ENCODE results near the gene ABR. TPM values are rescaled to one million over a fixed set of nuclear protein-coding genes. Genes with fewer than 3 reads are reported as not detected.

Gene ABR
- total RNA-seq, 1 donor from 2014 or later: 110 TPM

DNA sequence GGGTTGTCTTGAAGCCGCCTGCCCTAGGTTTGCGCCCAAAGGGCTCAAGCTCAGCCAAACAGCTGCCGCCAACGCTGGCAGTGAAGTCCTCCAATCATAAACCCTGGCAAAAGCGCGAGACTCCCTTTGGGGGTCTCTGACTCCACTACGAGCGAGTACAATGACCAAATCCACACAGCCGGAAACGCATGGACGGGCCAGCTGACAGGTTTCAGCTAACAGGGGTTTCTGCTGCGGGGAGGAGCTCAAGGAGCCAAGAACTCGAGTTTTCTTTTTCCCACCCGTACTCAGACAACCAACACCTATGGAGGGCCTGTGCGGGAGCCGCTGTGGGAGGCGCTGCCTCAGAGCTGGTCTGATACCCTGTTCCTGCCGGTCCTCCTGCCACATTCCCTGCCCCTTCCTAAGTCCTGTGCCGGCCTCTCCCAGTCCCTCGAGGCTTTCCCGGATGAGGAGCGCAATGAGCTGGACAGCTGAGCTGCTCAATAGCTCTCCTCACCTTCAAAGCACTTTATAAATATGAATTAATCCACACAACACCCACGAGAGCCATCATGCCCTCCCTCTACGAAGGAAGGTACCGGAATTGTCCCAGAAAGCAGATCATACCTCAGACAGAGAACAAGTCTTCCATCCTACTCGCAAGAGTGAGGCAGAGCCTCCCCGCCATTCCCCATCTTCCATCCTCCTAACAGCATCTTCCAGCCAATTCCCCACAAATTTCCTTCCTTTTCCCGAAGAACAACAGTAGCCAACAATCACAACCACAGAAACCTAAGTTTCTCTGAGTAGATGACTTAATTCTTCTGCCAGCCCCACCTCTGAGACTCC is 6.1 kb downstream of the ABR start:
- Mint-ChIP-seq H3K4me3 (ENCODE audit: unreplicated experiment) (no peak overlapping the region), H3K27me3 (ENCODE audit: unreplicated experiment) (no peaks in the 10 kb centered on the region), H3K4me1 (ENCODE audit: unreplicated experiment) (peaks cover 29% of the 10 kb centered on the region), H3K36me3 (ENCODE audit: unreplicated experiment) (peaks cover 16% of the 10 kb centered on the region), H3K9me3 (ENCODE audit: unreplicated experiment) (no peaks in the 10 kb centered on the region), H3K27ac (ENCODE audit: unreplicated experiment) (no peak overlapping the region)
- TF ChIP-seq, protein P1, sequence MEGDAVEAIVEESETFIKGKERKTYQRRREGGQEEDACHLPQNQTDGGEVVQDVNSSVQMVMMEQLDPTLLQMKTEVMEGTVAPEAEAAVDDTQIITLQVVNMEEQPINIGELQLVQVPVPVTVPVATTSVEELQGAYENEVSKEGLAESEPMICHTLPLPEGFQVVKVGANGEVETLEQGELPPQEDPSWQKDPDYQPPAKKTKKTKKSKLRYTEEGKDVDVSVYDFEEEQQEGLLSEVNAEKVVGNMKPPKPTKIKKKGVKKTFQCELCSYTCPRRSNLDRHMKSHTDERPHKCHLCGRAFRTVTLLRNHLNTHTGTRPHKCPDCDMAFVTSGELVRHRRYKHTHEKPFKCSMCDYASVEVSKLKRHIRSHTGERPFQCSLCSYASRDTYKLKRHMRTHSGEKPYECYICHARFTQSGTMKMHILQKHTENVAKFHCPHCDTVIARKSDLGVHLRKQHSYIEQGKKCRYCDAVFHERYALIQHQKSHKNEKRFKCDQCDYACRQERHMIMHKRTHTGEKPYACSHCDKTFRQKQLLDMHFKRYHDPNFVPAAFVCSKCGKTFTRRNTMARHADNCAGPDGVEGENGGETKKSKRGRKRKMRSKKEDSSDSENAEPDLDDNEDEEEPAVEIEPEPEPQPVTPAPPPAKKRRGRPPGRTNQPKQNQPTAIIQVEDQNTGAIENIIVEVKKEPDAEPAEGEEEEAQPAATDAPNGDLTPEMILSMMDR (IDR thresholded peaks at IDR 0.05): no peak
- DNase-seq (ENCODE audit: extremely low spot score, unreplicated experiment): no peak

DNA sequence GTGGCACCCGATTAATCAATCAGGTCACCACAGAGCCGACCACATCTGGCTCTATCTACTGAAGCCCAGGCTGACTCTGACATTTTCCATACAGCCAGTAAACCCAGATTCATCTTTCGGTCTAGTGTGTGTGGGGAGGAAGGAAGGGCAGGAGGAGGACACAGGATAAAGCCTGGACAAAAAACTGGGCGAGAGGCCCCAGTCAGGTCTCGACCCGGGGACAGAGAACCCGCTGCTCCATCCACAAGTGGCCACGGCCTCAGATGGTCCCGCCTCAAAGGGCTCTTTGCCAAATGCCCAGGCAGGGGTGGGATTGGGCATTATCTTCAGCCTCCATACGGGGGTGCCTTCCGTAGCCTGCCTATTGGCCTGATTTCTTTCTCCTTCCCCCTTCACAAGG is 7.8 kb downstream of the ABR start:
- Mint-ChIP-seq H3K36me3 (ENCODE audit: unreplicated experiment) (peaks cover 18% of the 10 kb centered on the region), H3K27me3 (ENCODE audit: unreplicated experiment) (no peaks in the 10 kb centered on the region), H3K4me3 (ENCODE audit: unreplicated experiment) (no peak overlapping the region), H3K9me3 (ENCODE audit: unreplicated experiment) (no peaks in the 10 kb centered on the region), H3K4me1 (ENCODE audit: unreplicated experiment) (peaks cover 13% of the 10 kb centered on the region), H3K27ac (ENCODE audit: unreplicated experiment) (no peak overlapping the region)
- TF ChIP-seq, protein P1 (IDR thresholded peaks at IDR 0.05): no peak
- no peak for DNase-seq (ENCODE audit: extremely low spot score, unreplicated experiment)

DNA sequence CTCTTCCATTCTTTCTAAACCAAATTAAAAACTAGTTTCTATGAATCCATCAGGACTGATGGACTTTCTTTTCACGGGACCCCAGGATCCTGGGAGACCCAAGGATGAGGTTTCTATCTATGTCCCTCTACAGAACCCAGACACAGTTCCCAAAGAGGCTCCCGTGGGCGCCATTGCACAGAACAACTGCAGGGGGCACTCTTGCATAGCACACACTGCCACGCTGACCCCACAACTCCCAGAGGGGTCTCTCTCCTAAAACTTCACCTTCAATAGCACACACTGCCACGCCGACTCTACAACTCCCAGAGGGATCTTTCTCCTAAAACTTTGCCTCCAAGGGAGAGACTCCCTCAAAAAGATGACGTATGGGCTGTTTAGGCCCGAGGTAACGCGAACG is 9.0 kb downstream of the ABR start:
- Mint-ChIP-seq H3K4me1 (ENCODE audit: unreplicated experiment) (peaks cover 6% of the 10 kb centered on the region), H3K27ac (ENCODE audit: unreplicated experiment) (no peak overlapping the region), H3K4me3 (ENCODE audit: unreplicated experiment) (no peak overlapping the region), H3K36me3 (ENCODE audit: unreplicated experiment) (peaks cover 18% of the 10 kb centered on the region), H3K27me3 (ENCODE audit: unreplicated experiment) (no peaks in the 10 kb centered on the region), H3K9me3 (ENCODE audit: unreplicated experiment) (no peaks in the 10 kb centered on the region)
- TF ChIP-seq, protein P1 (IDR thresholded peaks at IDR 0.05): peak; percentile 19
- no peak for DNase-seq (ENCODE audit: extremely low spot score, unreplicated experiment)

DNA sequence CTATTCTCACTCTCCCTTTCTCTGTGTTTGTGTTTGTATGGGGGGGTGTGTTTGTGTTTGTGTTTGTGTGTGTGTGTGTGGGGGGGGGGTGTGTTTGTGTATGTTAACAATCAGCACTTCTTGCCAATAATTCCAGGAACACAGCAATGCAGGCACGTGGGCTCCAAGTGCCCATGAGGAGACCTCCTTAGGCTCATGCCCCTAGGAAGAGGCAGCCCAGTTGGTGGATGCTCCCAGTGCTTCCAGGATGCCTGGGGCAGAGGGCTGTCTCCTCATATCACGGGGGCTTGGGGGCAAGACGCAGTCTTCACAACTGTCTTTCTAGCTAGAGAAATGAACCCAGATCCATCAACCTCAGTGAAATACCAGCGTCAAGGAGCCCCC is 9.9 kb downstream of the ABR start:
- Mint-ChIP-seq H3K4me1 (ENCODE audit: unreplicated experiment) (peaks cover 6% of the 10 kb centered on the region), H3K27me3 (ENCODE audit: unreplicated experiment) (no peaks in the 10 kb centered on the region), H3K4me3 (ENCODE audit: unreplicated experiment) (no peak overlapping the region), H3K27ac (ENCODE audit: unreplicated experiment) (no peak overlapping the region), H3K9me3 (ENCODE audit: unreplicated experiment) (no peaks in the 10 kb centered on the region), H3K36me3 (ENCODE audit: unreplicated experiment) (peaks cover 14% of the 10 kb centered on the region)
- no peak for DNase-seq (ENCODE audit: extremely low spot score, unreplicated experiment)
- TF ChIP-seq, protein P1 (IDR thresholded peaks at IDR 0.05): no peak

DNA sequence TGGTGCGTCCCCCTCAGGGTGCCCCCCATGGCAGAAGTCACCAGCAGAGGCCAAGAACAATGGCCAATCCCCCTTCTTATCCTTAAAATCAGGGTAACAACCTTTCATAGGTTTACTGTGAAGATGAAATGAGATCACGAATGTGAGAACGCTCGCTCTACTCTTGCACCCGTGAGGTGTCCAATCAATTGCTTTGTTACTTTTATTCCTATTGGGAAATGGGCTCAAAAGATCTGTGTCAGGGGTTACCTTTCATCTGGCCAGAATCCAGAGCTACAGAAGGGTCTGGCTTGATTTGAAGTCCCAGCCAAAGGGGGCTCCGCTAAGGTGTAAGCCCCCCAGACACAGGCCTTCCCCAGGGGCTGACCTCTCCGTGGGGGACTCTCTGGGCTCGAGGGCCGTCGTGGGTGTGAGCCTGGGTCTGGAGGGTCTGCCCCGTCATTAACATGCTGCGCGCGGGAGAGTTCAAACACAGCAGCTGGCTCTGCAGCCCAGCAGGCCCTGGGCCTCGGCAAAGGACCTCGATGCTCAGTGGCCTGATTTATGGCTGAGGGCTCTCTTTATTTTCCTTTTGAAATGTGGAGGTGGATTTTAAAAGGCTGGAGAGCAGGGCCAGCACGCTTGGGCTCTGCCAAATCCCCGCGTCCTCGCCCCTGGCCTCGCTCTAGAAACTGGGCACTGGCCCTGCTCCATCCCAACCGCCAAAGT is 10.4 kb downstream of the ABR start:
- TF ChIP-seq, protein P1 (IDR thresholded peaks at IDR 0.05): no peak
- Mint-ChIP-seq H3K4me3 (ENCODE audit: unreplicated experiment) (no peak overlapping the region), H3K9me3 (ENCODE audit: unreplicated experiment) (no peaks in the 10 kb centered on the region), H3K4me1 (ENCODE audit: unreplicated experiment) (peaks cover 6% of the 10 kb centered on the region), H3K27me3 (ENCODE audit: unreplicated experiment) (no peaks in the 10 kb centered on the region), H3K36me3 (ENCODE audit: unreplicated experiment) (peaks cover 14% of the 10 kb centered on the region), H3K27ac (ENCODE audit: unreplicated experiment) (no peak overlapping the region)
- DNase-seq (ENCODE audit: extremely low spot score, unreplicated experiment): no peak

Measured in osteocyte (in vitro differentiated cells).